SK-N-SH treated with all-trans-retinoic acid at 6 μM for 48 hours (cell line): Measurements from ENCODE around the gene MED12.

ENCODE experiments used
- GLIS3 ChIP-seq: fragments of 250-450 bp; sonication (Bioruptor Pico); IDR thresholded peaks from 2 replicates; pipeline ENCODE4 v1.5.0; 2020; ENCODE audit warnings: mild to moderate bottlenecking, moderate library complexity
- PATZ1 ChIP-seq: fragments of 250-450 bp; sonication (Bioruptor Pico); IDR thresholded peaks from 2 replicates; pipeline ENCODE4 v1.8.0; 2020; ENCODE audit warnings: mild to moderate bottlenecking, moderate library complexity, borderline replicate concordance
- RARB ChIP-seq: fragments of 250-450 bp; sonication (Bioruptor Pico); IDR thresholded peaks from 2 replicates; pipeline ENCODE4 v1.8.0; 2021; ENCODE audit warnings: mild to moderate bottlenecking, moderate library complexity
- TCF4 ChIP-seq: fragments of 250-450 bp; sonication (Bioruptor Pico); IDR thresholded peaks from 2 replicates; pipeline ENCODE4 v1.8.0; 2021; ENCODE audit warnings: mild to moderate bottlenecking, moderate library complexity, borderline replicate concordance
- ZC3H10 ChIP-seq: fragments of 250-450 bp; sonication (Bioruptor Pico); IDR thresholded peaks from 2 replicates; pipeline ENCODE4 v1.5.1; 2021; ENCODE audit warnings: mild to moderate bottlenecking, moderate library complexity
- ZFP3 ChIP-seq: fragments of 250-450 bp; sonication (Bioruptor Pico); IDR thresholded peaks from 2 replicates; pipeline ENCODE4 v1.5.0; 2020; ENCODE audit warnings: mild to moderate bottlenecking, moderate library complexity
- ZFP30 ChIP-seq: fragments of 450-650 bp; formaldehyde crosslinking; IDR thresholded peaks from 2 replicates; pipeline ENCODE4 v1.5.0; 2022; ENCODE audit warnings: mild to moderate bottlenecking, moderate library complexity
- ZNF565 ChIP-seq: fragments of 450-650 bp; formaldehyde crosslinking; conservative IDR thresholded peaks from 2 replicates; pipeline ENCODE4 v1.5.0; 2020; ENCODE audit warnings: low read depth, mild to moderate bottlenecking, moderate library complexity
- ZNF8 ChIP-seq: fragments of 450-650 bp; formaldehyde crosslinking; IDR thresholded peaks from 2 replicates; pipeline ENCODE4 v1.5.0; 2020; ENCODE audit warnings: mild to moderate bottlenecking, moderate library complexity
- TF ChIP-seq, protein P1 (sequence below): fragments of 250-450 bp; sonication (Bioruptor Pico); IDR thresholded peaks from 2 replicates; pipeline ENCODE4 v1.5.1; 2020; ENCODE audit warnings: low read depth, mild to moderate bottlenecking, moderate library complexity

DNA sequence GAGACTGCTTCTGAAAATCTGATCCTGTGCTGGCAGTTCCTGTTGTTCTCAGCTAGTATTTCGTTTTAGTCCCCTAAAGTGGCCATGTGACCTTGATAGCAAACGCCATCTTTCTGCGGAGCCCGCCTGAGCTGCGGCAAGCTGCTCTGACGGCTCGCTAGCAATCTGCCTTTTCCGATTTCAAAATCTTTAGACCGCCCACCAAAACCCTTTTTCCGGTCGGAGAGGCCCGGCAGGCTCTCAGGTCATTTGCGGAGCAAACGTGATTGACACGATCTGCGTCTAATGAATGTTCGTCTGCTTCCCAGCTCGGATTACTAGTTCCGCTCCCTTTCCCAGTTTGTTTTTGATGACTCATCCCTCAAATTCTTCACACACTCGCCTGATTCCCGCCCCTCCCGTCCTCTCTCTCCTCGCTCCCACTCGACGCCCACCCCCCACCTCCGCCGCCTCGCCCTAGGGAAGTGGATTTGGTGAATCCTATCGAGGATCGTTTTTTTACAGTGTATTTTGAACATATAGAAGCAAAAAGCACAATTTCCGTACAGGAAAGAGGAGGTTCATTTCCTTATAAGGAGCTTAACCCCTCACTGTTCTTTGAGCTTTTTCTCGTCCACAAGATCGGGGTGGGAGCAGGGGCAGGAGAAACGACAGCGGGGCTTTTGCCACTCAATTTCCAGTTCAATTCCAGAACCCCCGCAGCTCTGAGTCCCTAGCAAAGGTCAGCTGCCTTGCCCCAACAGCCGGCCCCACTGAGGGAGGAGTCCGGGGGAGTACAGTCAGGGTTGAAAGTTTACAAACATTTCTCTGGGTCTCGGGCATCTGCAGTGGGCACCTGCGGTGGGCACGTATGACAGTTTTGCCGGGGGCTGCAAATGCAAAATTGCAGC, 63.8 kb downstream of the MED12 start:
- no peak for TF ChIP-seq ZFP3 (CRISPR knock-in tag)
- TF ChIP-seq GLIS3 (CRISPR knock-in tag), result no peak
- no peak for TF ChIP-seq ZC3H10
- TF ChIP-seq PATZ1, result no peak
- TF ChIP-seq RARB (CRISPR knock-in tag), result no peak
- TF ChIP-seq ZNF565 (CRISPR knock-in tag), result no peak
- no peak for TF ChIP-seq TCF4 (CRISPR knock-in tag)
- TF ChIP-seq ZNF8 (CRISPR knock-in tag), result no peak
- TF ChIP-seq ZFP30 (CRISPR knock-in tag), result peak; percentile 15; the same call in 1 of the 2 replicates
- TF ChIP-seq, protein P1, sequence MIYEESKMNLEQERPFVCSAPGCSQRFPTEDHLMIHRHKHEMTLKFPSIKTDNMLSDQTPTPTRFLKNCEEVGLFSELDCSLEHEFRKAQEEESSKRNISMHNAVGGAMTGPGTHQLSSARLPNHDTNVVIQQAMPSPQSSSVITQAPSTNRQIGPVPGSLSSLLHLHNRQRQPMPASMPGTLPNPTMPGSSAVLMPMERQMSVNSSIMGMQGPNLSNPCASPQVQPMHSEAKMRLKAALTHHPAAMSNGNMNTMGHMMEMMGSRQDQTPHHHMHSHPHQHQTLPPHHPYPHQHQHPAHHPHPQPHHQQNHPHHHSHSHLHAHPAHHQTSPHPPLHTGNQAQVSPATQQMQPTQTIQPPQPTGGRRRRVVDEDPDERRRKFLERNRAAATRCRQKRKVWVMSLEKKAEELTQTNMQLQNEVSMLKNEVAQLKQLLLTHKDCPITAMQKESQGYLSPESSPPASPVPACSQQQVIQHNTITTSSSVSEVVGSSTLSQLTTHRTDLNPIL (CRISPR knock-in tag), result no peak
